Liver (tissue), 9 donors: Measurements from ENCODE around the gene SPARC. TPM values are rescaled to one million over a fixed set of nuclear protein-coding genes. Genes with fewer than 3 reads are reported as not detected.

Source experiments
- DNase-seq: peaks from one replicate; pipeline ENCODE4 v3.0.0-alpha.2; 2017; ENCODE audit warnings: low spot score
- H3K27ac ChIP-seq, 2 donors: one replicate each; pipeline ENCODE4 v1.7.0; 2013; ENCODE audit warnings: inconsistent platforms in 2 of 2, low read length in 2 of 2, control low read depth in 1 of 2, low read depth in 1 of 2, mild to moderate bottlenecking in 1 of 2
- H3K27me3 ChIP-seq, 4 donors: one replicate each; pipeline versions ENCODE4 v1.6.1 to v1.7.0; 2013; ENCODE audit warnings: low read length in 3 of 4, inconsistent platforms in 1 of 4, mild to moderate bottlenecking in 1 of 4, moderate library complexity in 1 of 4; ENCODE audit not compliant: control insufficient read depth in 4 of 4, insufficient read depth in 4 of 4
- H3K36me3 ChIP-seq, 4 donors: one replicate each; pipeline versions ENCODE4 v1.6.1 to v1.7.0; 2013; ENCODE audit warnings: low read length in 3 of 4, mild to moderate bottlenecking in 3 of 4, low read depth in 1 of 4, moderate library complexity in 1 of 4; ENCODE audit not compliant: control insufficient read depth in 4 of 4, insufficient read depth in 3 of 4
- H3K4me1 ChIP-seq, 4 donors: one replicate each; pipeline versions ENCODE4 v1.6.1 to v1.7.0; 2013; ENCODE audit warnings: low read length in 3 of 4, mild to moderate bottlenecking in 3 of 4, moderate library complexity in 1 of 4; ENCODE audit not compliant: control insufficient read depth in 4 of 4, insufficient read depth in 4 of 4
- H3K4me3 ChIP-seq, 3 donors: one replicate each; pipeline versions ENCODE4 v1.6.1 to v1.7.0; 2013; ENCODE audit warnings: low read length in 3 of 3, control low read depth in 1 of 3, low read depth in 1 of 3, mild to moderate bottlenecking in 1 of 3
- H3K9ac ChIP-seq, 2 donors: one replicate each; pipeline ENCODE4 v1.7.0; 2013; ENCODE audit warnings: low read length in 2 of 2, mild to moderate bottlenecking in 2 of 2, moderate library complexity in 2 of 2, control low read depth in 1 of 2, low read depth in 1 of 2
- H3K9me3 ChIP-seq, 4 donors: one replicate each; pipeline versions ENCODE4 v1.6.1 to v1.7.0; 2013; ENCODE audit warnings: low read length in 3 of 4; ENCODE audit not compliant: control insufficient read depth in 4 of 4
- EGR1 ChIP-seq, 2 donors: IDR thresholded peaks; 2 replicates each; pipeline ENCODE4 v1.6.1; 2016 to 2018; ENCODE audit warnings: antibody characterized with exemption in 2 of 2, low read depth in 2 of 2
- FOXA1 ChIP-seq: IDR thresholded peaks from 2 replicates; pipeline ENCODE4 v1.6.1; 2016; ENCODE audit warnings: antibody characterized with exemption
- FOXA2 ChIP-seq: IDR thresholded peaks from 2 replicates; pipeline ENCODE4 v1.6.1; 2016; ENCODE audit warnings: antibody characterized with exemption
- GABPA ChIP-seq, 2 donors: IDR thresholded peaks in 1 of 2; conservative IDR thresholded peaks in 1 of 2; 2 replicates each; pipeline ENCODE4 v1.6.1; 2016; ENCODE audit warnings: antibody characterized with exemption in 2 of 2, mild to moderate bottlenecking in 1 of 2, moderate library complexity in 1 of 2
- HNF4A ChIP-seq, 2 donors: conservative IDR thresholded peaks; 2 replicates each; pipeline ENCODE4 v1.6.1; 2016; ENCODE audit warnings: antibody characterized with exemption in 2 of 2, mild to moderate bottlenecking in 2 of 2
- HNF4G ChIP-seq: IDR thresholded peaks from 2 replicates; pipeline ENCODE4 v1.6.1; 2016; ENCODE audit warnings: antibody characterized with exemption
- JUND ChIP-seq, 2 donors: IDR thresholded peaks; 2 replicates each; pipeline ENCODE4 v1.6.1; 2016; ENCODE audit warnings: antibody characterized with exemption in 2 of 2
- NR2F2 ChIP-seq: IDR thresholded peaks from 2 replicates; pipeline ENCODE4 v1.6.1; 2016; ENCODE audit warnings: antibody characterized with exemption
- RAD21 ChIP-seq, 2 donors: IDR thresholded peaks; 2 replicates each; pipeline ENCODE4 v1.6.1; 2016; ENCODE audit warnings: antibody characterized with exemption in 2 of 2, mild to moderate bottlenecking in 2 of 2
- RXRA ChIP-seq, 2 donors: IDR thresholded peaks; 2 replicates each; pipeline ENCODE4 v1.6.1; 2017 to 2018; ENCODE audit warnings: antibody characterized with exemption in 2 of 2, mild to moderate bottlenecking in 1 of 2
- SP1 ChIP-seq: IDR thresholded peaks from 2 replicates; pipeline ENCODE4 v1.6.1; 2018; ENCODE audit warnings: antibody characterized with exemption, mild to moderate bottlenecking
- TAF1 ChIP-seq: conservative IDR thresholded peaks from 2 replicates; pipeline ENCODE4 v1.6.1; 2016; ENCODE audit warnings: antibody characterized with exemption, mild to moderate bottlenecking
- YY1 ChIP-seq: IDR thresholded peaks from 2 replicates; pipeline ENCODE4 v1.6.1; 2016; ENCODE audit warnings: antibody characterized with exemption, mild to moderate bottlenecking
- WGBS: extraction: QIAGEN DNeasy Blood & Tissue Kit; methylation state at CpG from one replicate; pipeline ENCODE4 v1.1.7; 2013; 5-methylcytosine and 5-hydroxymethylcytosine counted together
- polyA plus RNA-seq, 2 donors: library from polyadenylated mRNA; stranded (reverse) in 1 of 2; unstranded in 1 of 2; fragments of 200-250 nt in 1 of 2; fragments of >200 nt in 1 of 2; fragmentation: Nextera tagmentation in 1 of 2; extraction: Ambion mirVana in 1 of 2; gene quantifications; one replicate each; pipeline versions ENCODE4 v1.2.1 to v1.2.3, GENCODE V29; 2013 to 2015
- total RNA-seq, 2 donors: library from RNA; depleted of rRNA; stranded (reverse); fragments of >200 nt; gene quantifications; one replicate each; pipeline ENCODE4 v1.2.3, GENCODE V29; 2014
- TF ChIP-seq, protein P1 (sequence below): IDR thresholded peaks from 2 replicates; pipeline ENCODE4 v1.6.1; 2016; ENCODE audit warnings: antibody characterized with exemption, mild to moderate bottlenecking
- TF ChIP-seq, protein P2 (sequence below): IDR thresholded peaks from 2 replicates; pipeline ENCODE4 v1.6.1; 2016; ENCODE audit warnings: antibody characterized with exemption
- TF ChIP-seq, protein P3 (sequence below): fragments of 150-350 bp; IDR thresholded peaks from 2 replicates; pipeline ENCODE4 v1.5.1; 2017; ENCODE audit warnings: improper control_type of control experiment, low read depth, low read length; ENCODE audit not compliant: missing input control
- TF ChIP-seq, protein P4 (sequence below): IDR thresholded peaks from 2 replicates; pipeline ENCODE4 v1.6.1; 2016; ENCODE audit warnings: antibody characterized with exemption
- donor health status: healthy.
- donor health status: healthy.
- donor health status: healthy.
- donor health status: healthy.
- donor health status: healthy.

Gene SPARC
- total and polyA plus RNA-seq, 4 donors: 96.6 to 269 (median 110) TPM

DNA sequence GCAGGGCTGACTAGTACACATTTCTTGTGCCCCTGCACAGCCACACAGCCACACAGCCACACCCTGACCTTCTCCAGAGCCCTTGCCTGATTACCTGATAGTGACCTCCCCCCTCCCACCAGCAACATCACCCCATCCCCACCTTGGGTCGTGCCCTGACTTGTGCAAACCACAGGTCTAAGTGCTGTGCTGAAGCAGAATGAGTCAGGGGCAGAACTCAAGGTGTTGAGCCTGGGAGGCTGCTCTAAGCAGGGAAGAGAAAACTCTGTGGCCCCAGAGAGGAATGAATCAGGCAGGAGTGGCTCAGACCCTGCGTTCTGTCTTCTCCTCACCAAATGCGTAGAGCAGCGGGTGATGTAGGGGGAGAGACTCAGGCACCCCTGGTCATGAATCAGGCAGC is 71.3 kb downstream of the SPARC start:
- Histone ChIP-seq H3K4me1 (no peaks in the 10 kb centered on the region), H3K9me3 (peaks cover 0 to 3% (median 0%) of the 10 kb centered on the region in 4 donors), H3K4me3 (no peak overlapping the region), H3K36me3 (no peaks in the 10 kb centered on the region), H3K27ac (no peak overlapping the region), H3K27me3 (no peaks in the 10 kb centered on the region), H3K9ac (no peak overlapping the region)
- 71% methylated on average over 4 of the region's 4 CpGs for WGBS
- TF ChIP-seq, protein P1, sequence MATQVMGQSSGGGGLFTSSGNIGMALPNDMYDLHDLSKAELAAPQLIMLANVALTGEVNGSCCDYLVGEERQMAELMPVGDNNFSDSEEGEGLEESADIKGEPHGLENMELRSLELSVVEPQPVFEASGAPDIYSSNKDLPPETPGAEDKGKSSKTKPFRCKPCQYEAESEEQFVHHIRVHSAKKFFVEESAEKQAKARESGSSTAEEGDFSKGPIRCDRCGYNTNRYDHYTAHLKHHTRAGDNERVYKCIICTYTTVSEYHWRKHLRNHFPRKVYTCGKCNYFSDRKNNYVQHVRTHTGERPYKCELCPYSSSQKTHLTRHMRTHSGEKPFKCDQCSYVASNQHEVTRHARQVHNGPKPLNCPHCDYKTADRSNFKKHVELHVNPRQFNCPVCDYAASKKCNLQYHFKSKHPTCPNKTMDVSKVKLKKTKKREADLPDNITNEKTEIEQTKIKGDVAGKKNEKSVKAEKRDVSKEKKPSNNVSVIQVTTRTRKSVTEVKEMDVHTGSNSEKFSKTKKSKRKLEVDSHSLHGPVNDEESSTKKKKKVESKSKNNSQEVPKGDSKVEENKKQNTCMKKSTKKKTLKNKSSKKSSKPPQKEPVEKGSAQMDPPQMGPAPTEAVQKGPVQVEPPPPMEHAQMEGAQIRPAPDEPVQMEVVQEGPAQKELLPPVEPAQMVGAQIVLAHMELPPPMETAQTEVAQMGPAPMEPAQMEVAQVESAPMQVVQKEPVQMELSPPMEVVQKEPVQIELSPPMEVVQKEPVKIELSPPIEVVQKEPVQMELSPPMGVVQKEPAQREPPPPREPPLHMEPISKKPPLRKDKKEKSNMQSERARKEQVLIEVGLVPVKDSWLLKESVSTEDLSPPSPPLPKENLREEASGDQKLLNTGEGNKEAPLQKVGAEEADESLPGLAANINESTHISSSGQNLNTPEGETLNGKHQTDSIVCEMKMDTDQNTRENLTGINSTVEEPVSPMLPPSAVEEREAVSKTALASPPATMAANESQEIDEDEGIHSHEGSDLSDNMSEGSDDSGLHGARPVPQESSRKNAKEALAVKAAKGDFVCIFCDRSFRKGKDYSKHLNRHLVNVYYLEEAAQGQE: no peak
- TF ChIP-seq FOXA2: no peak
- TF ChIP-seq, protein P2, sequence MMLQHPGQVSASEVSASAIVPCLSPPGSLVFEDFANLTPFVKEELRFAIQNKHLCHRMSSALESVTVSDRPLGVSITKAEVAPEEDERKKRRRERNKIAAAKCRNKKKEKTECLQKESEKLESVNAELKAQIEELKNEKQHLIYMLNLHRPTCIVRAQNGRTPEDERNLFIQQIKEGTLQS: no peak
- no peak for TF ChIP-seq NR2F2
- no peak for TF ChIP-seq RAD21 (IDR thresholded peaks at IDR 0.05)
- no peak for TF ChIP-seq TAF1
- TF ChIP-seq HNF4A (conservative IDR thresholded peaks at IDR 0.05): no peak
- no peak for TF ChIP-seq HNF4G
- no peak for TF ChIP-seq JUND (IDR thresholded peaks at IDR 0.05)
- no peak for TF ChIP-seq RXRA (IDR thresholded peaks at IDR 0.05)
- TF ChIP-seq EGR1 (IDR thresholded peaks at IDR 0.05; ENCODE audit: low read depth in 2 of 2): no peak
- TF ChIP-seq SP1: no peak
- no peak for TF ChIP-seq FOXA1
- no peak for DNase-seq

DNA sequence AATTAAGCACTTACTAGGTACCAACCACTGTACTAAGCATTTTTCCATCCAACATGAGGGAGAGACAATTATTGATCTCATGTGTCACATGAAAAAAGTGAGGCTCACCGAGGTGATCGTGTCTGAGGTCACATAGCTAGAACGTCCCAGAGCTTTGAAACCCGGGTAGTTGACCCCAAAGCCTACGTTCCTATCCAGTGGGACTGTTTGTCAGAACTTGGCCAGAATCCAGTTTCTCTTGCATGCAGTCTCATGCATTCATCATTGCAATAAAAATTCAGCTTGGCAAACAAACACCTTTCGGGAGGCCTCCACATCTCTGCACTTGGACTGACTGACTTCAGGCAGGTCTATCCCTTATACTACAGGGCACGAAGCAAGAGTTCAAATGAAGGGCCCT is 72.2 kb downstream of the SPARC start:
- Histone ChIP-seq H3K27ac (no peak overlapping the region), H3K9me3 (peaks cover 0 to 3% (median 0%) of the 10 kb centered on the region in 4 donors), H3K9ac (no peak overlapping the region), H3K36me3 (no peaks in the 10 kb centered on the region), H3K4me3 (no peak overlapping the region), H3K4me1 (no peaks in the 10 kb centered on the region), H3K27me3 (peaks cover 0 to 4% (median 0%) of the 10 kb centered on the region in 4 donors)
- 35% methylated on average over 7 of the region's 7 CpGs for WGBS
- no peak for DNase-seq
- TF ChIP-seq, protein P3, sequence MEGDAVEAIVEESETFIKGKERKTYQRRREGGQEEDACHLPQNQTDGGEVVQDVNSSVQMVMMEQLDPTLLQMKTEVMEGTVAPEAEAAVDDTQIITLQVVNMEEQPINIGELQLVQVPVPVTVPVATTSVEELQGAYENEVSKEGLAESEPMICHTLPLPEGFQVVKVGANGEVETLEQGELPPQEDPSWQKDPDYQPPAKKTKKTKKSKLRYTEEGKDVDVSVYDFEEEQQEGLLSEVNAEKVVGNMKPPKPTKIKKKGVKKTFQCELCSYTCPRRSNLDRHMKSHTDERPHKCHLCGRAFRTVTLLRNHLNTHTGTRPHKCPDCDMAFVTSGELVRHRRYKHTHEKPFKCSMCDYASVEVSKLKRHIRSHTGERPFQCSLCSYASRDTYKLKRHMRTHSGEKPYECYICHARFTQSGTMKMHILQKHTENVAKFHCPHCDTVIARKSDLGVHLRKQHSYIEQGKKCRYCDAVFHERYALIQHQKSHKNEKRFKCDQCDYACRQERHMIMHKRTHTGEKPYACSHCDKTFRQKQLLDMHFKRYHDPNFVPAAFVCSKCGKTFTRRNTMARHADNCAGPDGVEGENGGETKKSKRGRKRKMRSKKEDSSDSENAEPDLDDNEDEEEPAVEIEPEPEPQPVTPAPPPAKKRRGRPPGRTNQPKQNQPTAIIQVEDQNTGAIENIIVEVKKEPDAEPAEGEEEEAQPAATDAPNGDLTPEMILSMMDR: no peak
- no peak for TF ChIP-seq GABPA (IDR thresholded peaks at IDR 0.05 in 1 of 2, conservative IDR thresholded peaks at IDR 0.05 in 1 of 2)
- no peak for TF ChIP-seq RAD21 (IDR thresholded peaks at IDR 0.05)
- TF ChIP-seq, protein P4, sequence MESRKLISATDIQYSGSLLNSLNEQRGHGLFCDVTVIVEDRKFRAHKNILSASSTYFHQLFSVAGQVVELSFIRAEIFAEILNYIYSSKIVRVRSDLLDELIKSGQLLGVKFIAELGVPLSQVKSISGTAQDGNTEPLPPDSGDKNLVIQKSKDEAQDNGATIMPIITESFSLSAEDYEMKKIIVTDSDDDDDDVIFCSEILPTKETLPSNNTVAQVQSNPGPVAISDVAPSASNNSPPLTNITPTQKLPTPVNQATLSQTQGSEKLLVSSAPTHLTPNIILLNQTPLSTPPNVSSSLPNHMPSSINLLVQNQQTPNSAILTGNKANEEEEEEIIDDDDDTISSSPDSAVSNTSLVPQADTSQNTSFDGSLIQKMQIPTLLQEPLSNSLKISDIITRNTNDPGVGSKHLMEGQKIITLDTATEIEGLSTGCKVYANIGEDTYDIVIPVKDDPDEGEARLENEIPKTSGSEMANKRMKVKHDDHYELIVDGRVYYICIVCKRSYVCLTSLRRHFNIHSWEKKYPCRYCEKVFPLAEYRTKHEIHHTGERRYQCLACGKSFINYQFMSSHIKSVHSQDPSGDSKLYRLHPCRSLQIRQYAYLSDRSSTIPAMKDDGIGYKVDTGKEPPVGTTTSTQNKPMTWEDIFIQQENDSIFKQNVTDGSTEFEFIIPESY: no peak
- TF ChIP-seq HNF4A (conservative IDR thresholded peaks at IDR 0.05): no peak
- TF ChIP-seq RXRA (IDR thresholded peaks at IDR 0.05): peak; percentile 65 to 66
- TF ChIP-seq FOXA1: no peak
- no peak for TF ChIP-seq YY1
